GM20000 (cell line): ENCODE data around the gene PRSS3.
"Not testable (repeated sequence)": the region's sequence is repeated elsewhere in the genome, so short reads cannot be mapped to it uniquely, and the experiment has no call there.

Experiments
- DNase-seq: peaks from one replicate; pipeline ENCODE4 v3.0.0; 2012; ENCODE audit warnings: low spot score
- TF ChIP-seq, protein P1 (sequence below): IDR thresholded peaks from 2 replicates; pipeline ENCODE4 v1.5.1; 2012; ENCODE audit warnings: mild to moderate bottlenecking, control low read depth; ENCODE audit errors: extremely low read depth, missing control alignments

Gene PRSS3

DNA sequence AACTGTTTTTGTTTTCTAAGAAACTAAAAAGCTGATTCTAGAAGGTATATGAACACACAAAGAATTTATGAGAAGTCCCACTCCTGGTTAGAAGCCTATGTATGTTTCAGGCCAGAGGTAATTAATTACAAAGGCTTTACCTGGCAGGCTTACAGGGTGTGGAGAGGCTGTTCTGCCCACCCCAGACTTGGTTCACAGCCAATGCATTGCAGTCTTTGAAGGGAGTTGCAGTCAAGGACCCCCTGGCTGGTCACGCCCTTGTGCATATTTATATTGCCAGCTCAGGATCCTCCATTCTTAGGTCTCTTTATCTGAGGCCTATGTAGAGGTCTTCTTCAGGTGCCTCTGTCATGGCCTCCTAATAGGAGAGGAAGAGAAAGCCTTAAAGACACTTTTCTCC, 13.6 kb upstream of the PRSS3 start:
- DNase-seq: no peak
- TF ChIP-seq, protein P1, sequence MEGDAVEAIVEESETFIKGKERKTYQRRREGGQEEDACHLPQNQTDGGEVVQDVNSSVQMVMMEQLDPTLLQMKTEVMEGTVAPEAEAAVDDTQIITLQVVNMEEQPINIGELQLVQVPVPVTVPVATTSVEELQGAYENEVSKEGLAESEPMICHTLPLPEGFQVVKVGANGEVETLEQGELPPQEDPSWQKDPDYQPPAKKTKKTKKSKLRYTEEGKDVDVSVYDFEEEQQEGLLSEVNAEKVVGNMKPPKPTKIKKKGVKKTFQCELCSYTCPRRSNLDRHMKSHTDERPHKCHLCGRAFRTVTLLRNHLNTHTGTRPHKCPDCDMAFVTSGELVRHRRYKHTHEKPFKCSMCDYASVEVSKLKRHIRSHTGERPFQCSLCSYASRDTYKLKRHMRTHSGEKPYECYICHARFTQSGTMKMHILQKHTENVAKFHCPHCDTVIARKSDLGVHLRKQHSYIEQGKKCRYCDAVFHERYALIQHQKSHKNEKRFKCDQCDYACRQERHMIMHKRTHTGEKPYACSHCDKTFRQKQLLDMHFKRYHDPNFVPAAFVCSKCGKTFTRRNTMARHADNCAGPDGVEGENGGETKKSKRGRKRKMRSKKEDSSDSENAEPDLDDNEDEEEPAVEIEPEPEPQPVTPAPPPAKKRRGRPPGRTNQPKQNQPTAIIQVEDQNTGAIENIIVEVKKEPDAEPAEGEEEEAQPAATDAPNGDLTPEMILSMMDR: no peak

DNA sequence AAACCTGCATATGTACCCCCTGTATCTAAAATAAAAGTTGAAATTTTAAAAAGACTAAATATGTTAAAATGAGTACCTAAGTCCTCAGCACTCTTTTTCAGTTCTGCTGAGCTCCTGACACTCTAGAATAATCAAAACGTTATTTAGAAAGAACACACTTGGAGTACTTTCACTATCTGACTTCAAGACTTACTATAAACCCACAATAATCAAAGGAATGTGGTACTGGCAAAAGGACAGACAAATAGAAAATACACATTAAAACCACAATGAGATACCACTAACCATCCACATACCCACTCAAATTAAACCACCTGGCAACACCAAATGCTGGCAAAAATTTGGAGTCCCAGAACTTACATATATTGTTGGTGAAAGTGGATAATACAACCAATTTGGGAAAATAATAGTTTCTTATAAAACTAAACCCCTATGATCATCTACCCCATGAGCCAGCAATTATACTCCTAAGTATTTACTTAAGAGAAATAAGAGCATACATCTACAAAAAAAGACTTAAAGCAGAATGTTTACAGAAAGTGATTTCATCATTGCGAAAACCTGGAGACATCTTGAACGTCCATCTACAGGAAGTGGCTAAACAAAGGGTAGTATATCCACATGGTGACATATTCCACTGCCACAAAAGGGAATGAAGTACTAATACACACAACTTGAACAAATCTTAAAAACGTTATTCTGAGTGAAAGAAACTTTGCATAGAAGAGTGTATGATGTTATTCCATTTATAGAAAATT, 12.8 kb upstream of the PRSS3 start:
- TF ChIP-seq, protein P1: no peak
- DNase-seq: no peak

DNA sequence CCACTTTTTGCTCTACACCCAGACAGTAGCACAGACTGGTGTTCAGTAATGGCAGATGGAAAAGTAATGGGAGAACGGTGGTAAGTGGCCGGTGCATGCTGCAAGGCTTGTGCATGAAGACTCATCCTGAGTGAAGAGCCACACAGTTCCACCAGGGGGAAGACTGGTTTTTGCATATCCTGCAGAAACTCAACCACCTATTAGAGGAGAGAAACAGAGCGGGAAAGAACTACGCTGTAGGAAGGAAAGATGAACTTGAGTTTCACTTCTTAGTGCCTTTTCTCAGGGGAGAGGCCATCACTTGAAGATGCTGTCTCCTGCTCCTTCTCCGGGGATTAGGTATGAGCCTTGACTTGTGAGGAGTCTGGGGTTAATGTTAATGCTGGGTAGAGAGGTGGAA, 9.4 kb upstream of the PRSS3 start:
- no peak for DNase-seq
- TF ChIP-seq, protein P1: no peak

DNA sequence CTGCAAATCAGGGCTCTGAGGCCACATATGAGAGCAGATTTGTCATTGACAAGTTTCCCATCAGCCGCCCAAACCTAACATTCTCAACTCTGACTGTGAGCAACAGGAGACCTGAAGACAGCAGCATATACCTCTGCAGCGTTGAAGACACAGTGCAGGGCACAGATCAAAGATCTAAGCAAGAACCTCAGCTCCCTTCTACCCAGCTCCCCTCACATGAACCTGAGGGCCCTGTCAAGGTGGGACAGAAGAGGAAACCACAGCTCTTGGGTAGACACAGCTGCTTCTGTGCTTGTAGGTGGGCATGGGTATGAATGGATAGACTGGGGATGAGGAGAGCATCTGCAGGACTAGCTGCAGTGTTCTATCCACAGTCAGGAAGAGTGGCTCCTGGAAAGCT, 8.7 kb upstream of the PRSS3 start:
- TF ChIP-seq, protein P1: no peak
- no peak for DNase-seq

DNA sequence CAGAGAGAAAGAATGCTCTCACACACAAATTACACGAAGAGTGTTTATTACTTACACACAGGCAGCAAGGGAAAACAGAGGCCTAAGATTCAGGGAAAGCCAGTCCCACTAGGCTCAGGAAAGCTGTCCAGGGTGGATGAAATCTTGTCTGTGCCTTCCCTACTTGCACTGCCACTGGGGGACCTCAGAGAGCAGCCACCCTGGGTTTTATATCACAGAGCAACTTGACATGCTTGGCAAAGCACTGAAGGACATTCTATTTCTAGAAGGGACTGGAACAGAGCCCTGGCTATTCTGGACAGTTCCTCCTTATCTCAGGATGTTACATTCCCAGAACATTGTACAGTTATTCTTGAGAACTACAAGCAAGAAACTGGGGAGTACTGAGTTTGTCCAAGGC, 7.5 kb upstream of the PRSS3 start:
- no peak for DNase-seq
- TF ChIP-seq, protein P1: no peak

DNA sequence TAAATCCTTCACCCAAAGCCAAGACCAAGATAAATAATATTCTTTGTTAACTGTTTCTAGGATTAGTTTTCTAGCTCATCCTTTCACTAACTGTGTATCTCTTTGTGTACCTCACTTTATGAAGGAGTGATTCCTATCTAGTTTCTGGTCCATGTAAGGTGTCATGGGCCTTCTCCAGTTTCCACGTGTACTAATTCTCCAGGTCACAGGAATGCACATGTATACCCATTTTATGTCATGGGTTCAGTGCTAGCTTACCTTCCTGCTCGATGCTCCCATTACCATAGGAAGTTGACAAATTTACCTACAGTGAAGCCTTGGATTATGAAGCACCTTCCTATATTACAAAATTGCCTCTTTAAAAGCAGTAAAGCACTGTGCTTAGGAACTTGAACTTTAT, 5.9 kb upstream of the PRSS3 start:
- not testable (repeated sequence) for DNase-seq

DNA sequence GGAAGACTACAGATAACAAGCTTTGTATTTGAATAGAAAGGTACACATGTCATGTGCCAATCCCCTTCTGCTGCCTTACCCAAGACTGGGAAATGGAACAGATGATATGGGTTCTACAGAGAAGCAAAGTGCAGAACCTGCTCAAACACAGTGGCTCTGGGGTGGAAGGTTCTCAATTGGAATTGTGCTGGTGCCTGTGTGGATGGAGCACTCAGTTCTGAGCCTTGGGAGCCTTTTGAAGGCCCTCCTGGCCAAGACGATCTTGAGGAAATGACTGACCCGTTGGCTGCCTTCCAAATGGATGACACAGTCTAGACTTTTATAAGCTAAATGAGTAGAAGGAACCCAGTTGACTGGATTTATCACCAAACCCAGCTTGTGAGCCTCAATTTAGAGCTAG, 4.2 kb upstream of the PRSS3 start:
- no peak for DNase-seq

DNA sequence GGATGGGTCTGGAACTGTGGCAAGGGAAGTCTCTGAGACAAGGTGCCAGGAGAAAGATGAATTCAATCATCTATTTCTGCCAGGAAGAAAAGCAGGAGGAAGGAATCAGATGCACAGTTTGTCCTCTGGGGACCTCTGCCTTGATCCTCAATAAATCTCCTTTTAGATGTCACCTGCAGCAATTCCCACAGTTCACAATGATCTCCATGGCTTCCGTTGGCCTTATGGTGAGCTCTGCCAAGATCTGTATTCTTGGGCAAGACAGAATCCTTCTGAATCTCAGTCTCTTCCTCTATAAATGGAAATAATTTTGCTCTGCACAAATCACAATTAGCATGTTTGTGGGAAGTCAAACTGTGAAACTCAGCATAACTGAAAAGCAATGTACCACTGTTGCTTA, 1.9 kb upstream of the PRSS3 start:
- DNase-seq: not testable (repeated sequence)

More for the DNA sequence above, 4.2 kb upstream of the PRSS3 start:
- TF ChIP-seq, protein P1: no peak
